NCI-H1436 (cell line): Measurements from ENCODE around the gene NRP2.

Experiments
- DNase-seq: peaks from one replicate; lab custom pipeline; 2025; lab: John Stamatoyannopoulos, UW

NRP2 gene

GRCh38 chr2:205730701-205731582 lies 48.6 kb downstream of the NRP2 start:
- no peak for DNase-seq

- no peak for DNase-seq
These were observed 49.3 kb downstream of the NRP2 start for GRCh38 chr2:205731583-205731981.

GRCh38 chr2:205732314-205732713 lies 50.0 kb downstream of the NRP2 start:
- no peak for DNase-seq

GRCh38 chr2:205733082-205733481 lies 50.8 kb downstream of the NRP2 start:
- DNase-seq, result no peak

GRCh38 chr2:205733648-205734047 lies 51.3 kb downstream of the NRP2 start:
- no peak for DNase-seq

GRCh38 chr2:205734436-205735037 lies 52.2 kb downstream of the NRP2 start:
- DNase-seq, result no peak

- DNase-seq, result no peak
These were observed 56.0 kb downstream of the NRP2 start for GRCh38 chr2:205738117-205738968.

GRCh38 chr2:205739620-205740019 lies 57.3 kb downstream of the NRP2 start:
- DNase-seq, result no peak

GRCh38 chr2:205740381-205740780 lies 58.1 kb downstream of the NRP2 start:
- no peak for DNase-seq

GRCh38 chr2:205741256-205741978 lies 59.1 kb downstream of the NRP2 start:
- no peak for DNase-seq

- no peak for DNase-seq
These were observed 60.8 kb downstream of the NRP2 start for GRCh38 chr2:205743137-205743536.

GRCh38 chr2:205744074-205744591 lies 61.8 kb downstream of the NRP2 start:
- DNase-seq, result no peak

GRCh38 chr2:205745661-205746419 lies 63.5 kb downstream of the NRP2 start:
- DNase-seq, result no peak

- DNase-seq, result no peak
These were observed 64.1 kb downstream of the NRP2 start for GRCh38 chr2:205746420-205746785.

GRCh38 chr2:205747829-205748386 lies 65.6 kb downstream of the NRP2 start:
- DNase-seq, result no peak

GRCh38 chr2:205748639-205749038 lies 66.3 kb downstream of the NRP2 start:
- no peak for DNase-seq

- no peak for DNase-seq
These were observed 66.8 kb downstream of the NRP2 start for GRCh38 chr2:205749078-205749477.

GRCh38 chr2:205750797-205751196 lies 68.5 kb downstream of the NRP2 start:
- no peak for DNase-seq

GRCh38 chr2:205751569-205752031 lies 69.3 kb downstream of the NRP2 start:
- no peak for DNase-seq

GRCh38 chr2:205752296-205752820 lies 70.1 kb downstream of the NRP2 start:
- DNase-seq, result no peak
